Measurements from ENCODE around the gene TNFRSF11A. TPM values are rescaled to one million over a fixed set of nuclear protein-coding genes. Genes with fewer than 3 reads are reported as not detected.

The TNFRSF11A gene
- total RNA-seq, 1 experiment from 2014 or later = 2.3 TPM

GRCh38 chr18:62285281-62285680 is 39.8 kb upstream of the TNFRSF11A start:
- intact Hi-C loops (cut with micrococcal nuclease) = no loop called here
- Mint-ChIP-seq H3K27ac (ENCODE audit: low read depth, unreplicated experiment) (no peak overlapping the region), H3K4me3 (ENCODE audit: unreplicated experiment) (no peak overlapping the region), H3K9me3 (ENCODE audit: unreplicated experiment) (no peaks in the 10 kb centered on the region), H3K27me3 (ENCODE audit: insufficient read depth, unreplicated experiment) (no peaks in the 10 kb centered on the region), H3K36me3 (ENCODE audit: insufficient read depth, unreplicated experiment) (peaks cover 27% of the 10 kb centered on the region), H3K4me1 (ENCODE audit: insufficient read depth, unreplicated experiment) (peaks cover 11% of the 10 kb centered on the region)
- ChIA-PET POLR2A (no interaction called here), CTCF (interaction anchor here (0.6 kb wide), 1 partner anchor 275 kb away, joined by 4 read pairs; no protein-coding TSS in a partner anchor)
- BruUV-seq (replicated peaks) = no TSS peak
- DNase-seq (ENCODE audit: unreplicated experiment) = no peak
- TF ChIP-seq CTCF (IDR thresholded peaks at IDR 0.05; ENCODE audit: unreplicated experiment) = no peak

- no TSS peak for BruUV-seq (replicated peaks)
- POLR2A ChIA-PET = no interaction called here
- no peak for TF ChIP-seq CTCF (IDR thresholded peaks at IDR 0.05; ENCODE audit: unreplicated experiment)
- Mint-ChIP-seq H3K27ac (ENCODE audit: low read depth, unreplicated experiment) (no peak overlapping the region), H3K9me3 (ENCODE audit: unreplicated experiment) (no peaks in the 10 kb centered on the region), H3K4me1 (ENCODE audit: insufficient read depth, unreplicated experiment) (no peaks in the 10 kb centered on the region), H3K27me3 (ENCODE audit: insufficient read depth, unreplicated experiment) (no peaks in the 10 kb centered on the region), H3K4me3 (ENCODE audit: unreplicated experiment) (no peak overlapping the region), H3K36me3 (ENCODE audit: insufficient read depth, unreplicated experiment) (peaks cover 27% of the 10 kb centered on the region)
- CTCF ChIA-PET = no interaction called here
- intact Hi-C loops (cut with micrococcal nuclease) = no loop called here
- DNase-seq (ENCODE audit: unreplicated experiment) = no peak
Measured at GRCh38 chr18:62287781-62288664, 37.1 kb upstream of the TNFRSF11A start.

- BruUV-seq (replicated peaks) = no TSS peak
Measured at GRCh38 chr18:62288665-62289008, 36.5 kb upstream of the TNFRSF11A start.

GRCh38 chr18:62289047-62289446 is 36.1 kb upstream of the TNFRSF11A start:
- H3K9me3 Mint-ChIP-seq (ENCODE audit: unreplicated experiment) = no peaks in the 10 kb centered on the region
- DNase-seq (ENCODE audit: unreplicated experiment) = no peak
- intact Hi-C loops (cut with micrococcal nuclease) = no loop called here

More at GRCh38 chr18:62288665-62289008, 36.5 kb upstream of the TNFRSF11A start:
- H3K4me1 Mint-ChIP-seq (ENCODE audit: insufficient read depth, unreplicated experiment) = no peaks in the 10 kb centered on the region
- CTCF ChIA-PET = no interaction called here
- intact Hi-C loops (cut with micrococcal nuclease) = no loop called here
- POLR2A ChIA-PET = no interaction called here
- H3K4me3 Mint-ChIP-seq (ENCODE audit: unreplicated experiment) = no peak overlapping the region
- no peaks in the 10 kb centered on the region for H3K9me3 Mint-ChIP-seq (ENCODE audit: unreplicated experiment)
- H3K36me3 Mint-ChIP-seq (ENCODE audit: insufficient read depth, unreplicated experiment) = peaks cover 21% of the 10 kb centered on the region
- no peak overlapping the region for H3K27ac Mint-ChIP-seq (ENCODE audit: low read depth, unreplicated experiment)
- H3K27me3 Mint-ChIP-seq (ENCODE audit: insufficient read depth, unreplicated experiment) = no peaks in the 10 kb centered on the region
- TF ChIP-seq CTCF (IDR thresholded peaks at IDR 0.05; ENCODE audit: unreplicated experiment) = no peak
- no peak for DNase-seq (ENCODE audit: unreplicated experiment)

More at GRCh38 chr18:62289047-62289446, 36.1 kb upstream of the TNFRSF11A start:
- POLR2A ChIA-PET = interaction anchor here (0.9 kb wide), 1 partner anchor 21 kb away, joined by 3 read pairs; no protein-coding TSS in a partner anchor
- no peaks in the 10 kb centered on the region for H3K27me3 Mint-ChIP-seq (ENCODE audit: insufficient read depth, unreplicated experiment)
- H3K36me3 Mint-ChIP-seq (ENCODE audit: insufficient read depth, unreplicated experiment) = peaks cover 17% of the 10 kb centered on the region
- BruUV-seq (replicated peaks) = no TSS peak
- H3K27ac Mint-ChIP-seq (ENCODE audit: low read depth, unreplicated experiment) = no peak overlapping the region
- CTCF ChIA-PET = no interaction called here
- H3K4me3 Mint-ChIP-seq (ENCODE audit: unreplicated experiment) = no peak overlapping the region
- no peaks in the 10 kb centered on the region for H3K4me1 Mint-ChIP-seq (ENCODE audit: insufficient read depth, unreplicated experiment)
- TF ChIP-seq CTCF (IDR thresholded peaks at IDR 0.05; ENCODE audit: unreplicated experiment) = no peak
